HG02678 (cell line): ENCODE data around the gene CST9.
"Not testable (repeated sequence)": the region's sequence is repeated elsewhere in the genome, so short reads cannot be mapped to it uniquely, and the experiment has no call there.

Experiments
- ATAC-seq: cut with Tn5 transposase; IDR thresholded peaks from one replicate; pipeline ENCODE4 v1.9.1; 2021; ENCODE audit warnings: mild to moderate bottlenecking, moderate library complexity; ENCODE audit not compliant: unreplicated experiment

The CST9 gene

DNA sequence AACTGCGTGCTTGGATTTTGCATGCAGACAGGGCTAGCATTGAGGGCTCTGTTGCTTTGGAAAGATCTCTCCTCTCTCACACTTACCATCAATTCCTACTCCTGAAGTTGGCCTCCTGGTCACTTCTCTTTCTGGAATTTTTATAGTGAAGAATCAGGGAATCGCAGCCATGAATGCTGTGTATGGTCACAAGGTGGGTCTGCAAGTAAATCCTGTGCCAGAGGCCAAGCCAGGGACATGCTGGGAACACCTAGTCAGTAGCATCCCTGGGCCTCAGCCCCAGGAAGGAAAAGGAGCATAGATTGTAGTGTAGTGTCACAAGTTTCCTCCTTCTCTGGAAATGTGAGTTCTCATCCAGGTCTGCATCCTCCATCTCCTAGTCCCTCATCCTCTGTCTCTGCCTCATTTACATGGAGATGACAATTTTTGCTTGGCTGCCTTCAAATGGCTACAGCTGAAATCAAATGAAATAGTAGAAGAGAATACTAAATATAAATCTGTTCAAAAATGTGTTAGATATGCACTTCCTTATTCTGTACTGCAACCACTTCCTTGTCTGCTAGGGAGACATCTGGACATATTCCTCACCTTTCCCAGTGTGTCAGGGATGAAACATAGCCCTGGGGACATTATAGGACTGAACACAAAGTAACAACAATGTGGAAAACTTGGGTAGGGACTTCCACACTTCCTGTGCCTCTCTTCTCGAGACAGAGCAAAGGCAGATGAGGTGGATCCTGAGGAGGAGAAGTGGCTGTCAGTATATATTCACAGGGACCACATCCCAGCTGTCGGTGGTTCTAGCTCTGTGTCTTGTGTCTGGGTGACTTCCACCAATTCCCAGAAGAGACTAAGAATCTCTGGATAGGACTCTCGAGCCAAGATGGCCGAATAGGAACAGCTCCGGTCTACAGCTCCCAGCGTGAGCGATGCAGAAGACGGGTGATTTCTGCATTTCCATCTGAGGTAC, 17.0 kb downstream of the CST9 start:
- ATAC-seq: no peak

DNA sequence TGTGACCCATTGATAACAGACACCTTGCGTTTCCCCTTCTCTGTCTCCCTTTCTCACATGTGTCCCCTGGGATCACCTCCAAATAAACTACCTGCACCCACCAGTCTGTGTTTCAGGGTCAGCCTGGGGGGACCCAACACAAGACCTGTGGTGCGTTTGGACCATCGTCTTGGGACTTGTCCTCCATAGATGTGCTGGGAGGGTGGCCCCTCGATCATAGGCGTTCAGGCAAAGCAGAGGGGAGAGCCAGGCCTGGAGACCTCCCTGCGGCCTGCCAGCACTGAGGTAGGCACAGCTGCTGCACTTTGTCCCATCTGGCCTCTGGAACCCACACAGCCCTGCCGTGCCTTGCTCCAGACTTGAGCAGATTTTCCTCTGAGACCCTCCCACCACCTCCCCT, 18.1 kb downstream of the CST9 start:
- no peak for ATAC-seq

DNA sequence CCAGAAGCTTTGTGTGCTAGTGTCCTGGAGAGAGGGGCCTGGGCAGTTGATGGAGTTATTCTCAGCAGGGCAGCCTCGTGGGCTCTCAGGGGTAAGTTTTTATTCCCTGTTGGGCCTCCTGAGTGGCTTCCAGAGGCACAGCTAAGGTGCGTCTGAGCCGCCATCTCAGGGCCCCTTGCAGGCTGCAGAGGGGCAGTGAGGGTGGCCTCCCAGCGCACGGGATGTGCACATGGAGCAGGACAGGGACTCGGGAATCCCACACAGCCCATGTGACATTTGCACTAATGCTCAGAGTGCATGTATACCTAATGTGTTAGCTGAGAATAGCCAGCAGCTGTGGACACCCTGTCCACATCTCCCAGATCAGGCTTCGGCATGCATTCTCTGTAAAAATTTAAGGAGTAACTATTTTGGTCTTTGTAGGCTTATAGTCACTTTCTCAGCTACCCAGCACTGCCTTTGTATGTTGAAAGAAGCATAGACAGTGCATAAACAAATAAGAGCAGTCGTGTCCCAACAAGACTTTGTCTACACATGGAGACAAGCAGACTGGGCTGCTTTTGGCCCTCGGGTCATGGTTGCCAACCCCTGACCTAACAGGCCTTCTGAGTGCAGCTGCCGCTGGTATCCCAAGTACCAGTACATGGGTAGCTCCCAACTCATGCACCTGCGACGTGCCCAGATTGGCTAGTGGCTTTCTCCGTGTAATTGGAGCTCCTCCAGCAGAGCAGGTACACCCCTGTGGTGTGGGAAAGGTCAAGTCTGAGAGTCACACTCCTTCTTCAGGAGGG, 18.8 kb downstream of the CST9 start:
- ATAC-seq: no peak

DNA sequence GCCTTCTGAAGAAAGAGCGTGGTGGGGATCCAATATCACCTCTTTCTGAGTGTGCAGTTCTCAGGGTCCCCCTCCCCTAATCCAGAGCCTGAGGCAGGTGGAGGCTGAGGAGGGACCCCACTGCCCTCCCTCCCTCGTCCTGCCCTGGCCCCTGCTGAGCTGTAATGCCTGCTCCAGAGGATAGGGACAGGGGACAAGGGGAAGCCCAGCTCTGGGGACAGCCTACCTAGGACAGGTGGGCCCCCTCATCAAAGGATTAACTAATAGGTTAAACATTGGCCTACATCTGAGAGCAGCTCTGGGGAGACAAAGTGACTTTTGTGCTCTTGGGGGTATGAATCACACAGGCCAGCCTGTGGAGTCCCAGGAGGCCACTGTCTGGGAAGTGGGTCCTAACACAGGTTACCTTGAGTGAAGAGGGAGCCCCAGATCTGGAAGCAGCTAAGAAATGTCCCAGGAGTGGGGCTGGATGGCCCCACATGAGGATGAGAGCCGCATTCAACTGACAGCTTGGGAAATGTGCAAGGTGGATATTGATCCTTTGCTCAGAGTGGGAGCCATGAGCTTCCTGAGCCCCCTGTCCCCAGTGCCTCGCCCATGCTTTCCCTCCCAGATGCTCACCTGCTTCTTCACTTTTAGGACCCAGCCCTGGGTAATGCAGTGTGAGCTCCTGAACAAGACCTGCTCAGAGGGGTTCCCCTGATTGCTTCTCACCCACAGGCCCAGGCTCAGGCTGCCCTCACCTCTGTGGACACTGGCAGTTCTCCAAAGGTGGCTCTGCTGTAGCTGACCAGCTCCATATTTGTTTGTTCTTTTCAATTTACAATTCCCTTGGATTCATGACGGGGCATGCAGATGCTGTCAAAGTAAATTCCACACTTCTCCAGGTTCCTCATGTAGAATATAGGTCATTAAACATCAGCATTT, 19.6 kb downstream of the CST9 start:
- ATAC-seq: no peak

DNA sequence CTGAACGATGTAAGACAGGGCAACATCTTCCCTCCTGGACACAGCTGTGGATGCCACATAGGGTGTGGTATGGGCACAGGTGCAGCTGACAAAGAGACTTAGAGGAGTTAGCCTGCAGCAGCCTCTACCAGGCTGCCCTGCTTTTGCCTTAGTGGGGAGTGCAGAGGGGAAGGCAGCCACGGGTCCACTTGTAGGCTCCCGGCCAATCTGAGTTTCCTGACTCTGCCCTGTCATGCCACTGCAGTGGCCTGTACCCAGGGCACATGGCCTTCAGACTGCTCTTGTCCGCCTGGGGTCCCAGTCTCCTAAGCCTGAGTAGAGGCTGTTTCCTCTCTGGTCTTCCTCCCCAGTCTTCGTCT, 20.3 kb downstream of the CST9 start:
- ATAC-seq: no peak

DNA sequence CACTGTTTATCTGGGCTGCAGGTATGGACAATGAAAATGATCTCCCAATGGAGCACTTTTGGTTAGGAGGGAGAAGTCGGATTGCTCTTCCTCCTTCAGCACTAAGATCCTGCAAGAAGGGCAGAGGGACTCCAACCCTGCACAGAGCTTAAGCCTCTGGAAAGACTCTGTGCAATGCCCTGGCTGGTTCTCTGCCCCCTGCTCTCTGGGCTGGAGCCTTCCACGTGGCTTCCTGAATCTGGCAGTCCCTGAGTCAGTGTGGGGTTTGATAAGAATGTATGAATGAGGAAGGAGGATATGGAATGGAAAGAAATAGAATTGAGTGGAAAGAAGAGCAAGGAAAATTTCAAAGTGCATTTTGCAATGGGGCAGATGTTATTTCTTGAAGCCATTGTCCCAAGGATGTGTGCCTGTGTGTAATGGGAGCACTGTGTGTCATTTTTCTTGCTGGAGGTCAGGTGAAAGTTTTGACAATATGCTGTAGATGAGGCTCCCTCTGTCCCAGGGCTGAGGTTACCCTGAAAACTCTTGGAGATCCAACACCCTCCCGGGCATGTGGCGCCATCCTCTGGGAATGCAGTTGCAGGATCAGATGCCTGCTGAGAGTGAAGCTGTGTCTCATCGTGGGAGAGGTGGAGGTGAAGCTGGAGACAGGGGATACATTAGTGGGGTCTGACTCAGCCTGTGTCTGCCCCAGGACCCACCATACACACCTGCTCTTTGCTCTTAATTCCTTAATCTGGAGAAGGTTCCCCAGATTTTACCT, 21.1 kb downstream of the CST9 start:
- ATAC-seq: no peak

DNA sequence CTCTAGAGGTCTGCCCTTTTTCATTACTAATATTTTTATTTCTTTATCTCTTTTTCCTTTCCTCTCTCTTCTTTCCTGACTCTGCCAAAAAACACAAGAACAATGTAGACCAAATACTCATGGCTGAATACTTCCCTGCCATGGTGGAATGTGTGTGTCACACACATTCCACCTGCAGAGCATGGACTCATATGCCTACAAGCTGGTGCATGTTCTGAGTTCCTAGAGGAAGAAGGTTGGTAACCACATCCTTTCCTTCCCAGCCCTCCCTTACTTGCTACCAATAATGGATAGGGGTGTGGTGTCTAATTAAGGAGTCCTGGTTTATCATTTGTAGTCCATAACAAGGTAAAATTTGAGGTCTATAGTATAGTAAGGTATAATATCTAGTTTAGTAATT, 22.2 kb downstream of the CST9 start:
- no peak for ATAC-seq

DNA sequence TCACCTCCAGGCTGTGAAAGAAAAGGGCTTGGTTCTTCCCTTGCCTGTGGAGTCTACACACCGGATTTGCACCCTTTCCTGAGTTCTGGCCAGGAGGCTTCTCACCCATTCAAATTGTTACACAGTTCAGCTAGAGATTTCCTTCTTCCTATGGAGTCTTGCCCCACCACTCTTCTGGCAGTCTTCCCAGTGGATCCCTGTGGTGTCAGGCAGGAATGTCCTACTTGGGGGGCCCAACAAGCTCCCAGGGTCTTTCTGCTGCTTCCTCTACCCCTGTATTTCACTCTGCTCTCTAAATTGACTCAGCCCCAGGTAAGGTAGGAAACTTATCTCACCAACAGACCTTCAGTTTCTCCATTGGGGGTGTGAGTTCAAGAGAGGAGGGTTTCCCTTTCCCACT, 23.4 kb downstream of the CST9 start:
- ATAC-seq: no peak

DNA sequence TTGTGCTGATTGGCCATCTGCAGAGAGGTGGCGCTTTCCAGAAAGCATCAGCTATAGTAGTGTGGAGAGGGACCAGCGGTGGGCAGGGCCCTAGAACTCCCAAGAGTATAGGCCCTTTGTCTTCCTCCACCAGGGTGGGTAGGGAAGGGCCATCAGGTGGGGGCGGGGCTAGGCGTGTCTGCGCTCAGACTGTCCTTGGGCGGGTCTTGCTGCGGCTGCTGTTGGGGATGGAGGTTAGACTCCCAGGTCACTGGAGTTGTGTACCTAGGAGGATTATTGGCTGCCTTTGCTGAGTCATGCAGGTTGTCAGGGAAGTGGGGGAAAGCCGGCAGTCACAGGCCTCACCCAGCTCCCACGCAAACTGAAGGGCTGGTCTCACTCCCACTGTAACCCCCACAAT, 23.9 kb downstream of the CST9 start:
- ATAC-seq: not testable (repeated sequence)

DNA sequence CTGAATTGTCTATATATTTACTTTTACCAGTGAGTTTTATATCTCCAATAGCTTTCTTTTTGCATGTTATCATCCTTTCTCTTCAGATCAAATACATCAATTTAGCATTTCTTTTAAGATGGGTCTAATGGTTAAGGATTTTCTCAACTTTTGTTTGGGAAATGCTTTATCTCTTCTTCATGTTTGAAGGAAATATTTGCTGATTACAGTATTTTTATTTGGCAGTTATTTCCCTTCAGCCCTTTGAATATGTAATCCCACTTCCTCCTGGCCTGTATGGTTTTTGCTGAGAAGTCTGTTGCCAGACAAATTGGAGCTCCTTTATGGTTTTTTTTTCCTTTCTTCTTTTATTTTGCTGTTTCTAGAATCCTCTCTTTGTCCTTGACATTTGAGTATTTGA, 30.7 kb downstream of the CST9 start:
- ATAC-seq: no peak

DNA sequence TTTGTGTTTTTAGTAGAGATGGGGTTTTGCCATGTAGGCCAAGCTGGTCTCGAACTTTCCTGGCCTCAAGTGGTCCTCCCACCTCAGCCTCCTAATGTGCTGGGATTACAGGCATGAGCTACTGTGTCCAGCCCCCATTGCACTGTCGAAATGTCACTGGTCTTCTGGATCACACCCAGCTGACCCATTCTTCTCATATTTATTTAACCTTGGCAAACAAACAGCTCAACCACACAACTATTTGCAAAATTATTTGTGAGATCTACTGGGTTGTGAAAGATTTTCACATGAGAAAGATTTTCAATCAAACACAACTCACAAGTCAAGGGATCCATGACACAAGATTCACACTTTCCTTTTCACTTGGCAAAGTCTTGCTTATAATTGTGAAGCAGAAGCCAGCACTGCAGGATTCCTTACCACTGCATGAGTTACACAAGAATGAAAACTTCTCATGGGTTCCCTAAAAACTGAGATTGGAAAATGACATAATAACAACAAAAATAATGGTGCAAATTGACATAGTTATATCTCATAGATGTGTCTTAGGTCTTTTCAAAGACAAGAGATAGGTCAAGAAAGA, 35.4 kb downstream of the CST9 start:
- ATAC-seq: no peak

DNA sequence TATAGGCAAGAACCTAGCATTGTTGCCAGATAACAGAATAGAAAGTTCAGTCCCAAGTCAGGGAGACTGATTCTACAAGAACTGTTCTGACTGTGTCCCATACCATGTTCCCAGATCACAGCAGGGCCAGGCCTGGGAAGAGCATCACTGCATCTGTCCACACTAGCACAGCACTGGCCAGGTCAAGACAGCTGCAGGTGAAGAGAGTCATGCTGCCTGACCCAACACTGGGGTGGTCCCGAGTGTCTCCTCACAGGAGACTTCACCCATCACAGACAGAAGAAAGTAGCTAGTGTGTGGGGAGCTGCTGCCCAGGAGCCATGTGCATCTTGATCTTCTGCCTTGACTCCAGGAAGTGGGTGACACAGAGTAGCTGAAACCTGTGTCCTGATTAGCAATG, 36.1 kb downstream of the CST9 start:
- no peak for ATAC-seq

DNA sequence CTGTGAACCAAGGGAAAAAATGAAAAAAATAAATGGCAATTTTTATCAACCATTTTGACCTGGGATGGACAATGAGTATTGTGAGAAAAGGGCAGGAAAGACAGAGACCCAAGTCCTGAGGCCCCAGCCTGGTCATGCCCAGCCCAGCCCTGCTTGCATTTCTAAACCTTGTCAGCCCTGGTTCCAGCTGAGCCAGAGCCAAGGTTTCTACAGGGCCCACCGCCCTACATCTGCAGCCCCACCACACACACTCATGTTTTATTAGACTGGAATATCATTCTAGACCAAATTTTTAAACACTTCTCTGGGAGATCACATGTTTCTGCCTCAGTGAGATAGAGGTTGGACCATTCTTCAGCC, 36.8 kb downstream of the CST9 start:
- no peak for ATAC-seq

DNA sequence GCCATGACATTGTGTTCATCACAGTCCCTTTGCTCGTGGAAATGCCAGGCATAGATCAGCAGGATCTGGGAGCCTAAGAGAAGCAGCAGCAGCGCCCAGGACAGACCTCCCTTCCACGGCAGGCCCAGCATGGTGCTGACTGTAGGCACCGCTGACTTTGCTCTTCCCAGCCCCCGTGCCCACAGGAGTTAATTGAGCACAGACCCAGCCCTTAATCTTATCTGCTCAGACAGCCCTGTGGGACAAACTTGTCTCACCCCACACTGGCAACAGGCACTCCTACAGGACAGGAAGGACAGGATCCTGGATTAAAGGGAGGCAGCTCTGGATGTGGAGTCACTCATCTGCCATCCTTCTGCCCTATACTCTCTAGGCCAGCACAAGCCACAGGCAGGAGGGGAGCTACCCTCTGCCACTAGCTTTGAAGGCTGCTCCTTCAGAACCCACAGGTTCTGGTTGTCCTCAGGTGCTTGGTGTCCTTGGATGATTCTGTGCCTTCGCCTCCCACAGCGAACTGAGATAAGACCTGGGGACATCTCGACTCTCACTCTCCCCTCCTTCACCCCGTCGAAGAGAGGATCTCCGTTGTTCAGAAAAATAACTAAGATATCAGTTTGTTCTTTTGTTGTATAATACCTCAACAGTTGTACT, 37.3 kb downstream of the CST9 start, which contains the start of gene CST9L:
CST9L (minus strand) TSS at position 165 of the 651 bp plus-strand sequence; CDS start at position 131, 34 bp downstream.
- ATAC-seq: no peak

DNA sequence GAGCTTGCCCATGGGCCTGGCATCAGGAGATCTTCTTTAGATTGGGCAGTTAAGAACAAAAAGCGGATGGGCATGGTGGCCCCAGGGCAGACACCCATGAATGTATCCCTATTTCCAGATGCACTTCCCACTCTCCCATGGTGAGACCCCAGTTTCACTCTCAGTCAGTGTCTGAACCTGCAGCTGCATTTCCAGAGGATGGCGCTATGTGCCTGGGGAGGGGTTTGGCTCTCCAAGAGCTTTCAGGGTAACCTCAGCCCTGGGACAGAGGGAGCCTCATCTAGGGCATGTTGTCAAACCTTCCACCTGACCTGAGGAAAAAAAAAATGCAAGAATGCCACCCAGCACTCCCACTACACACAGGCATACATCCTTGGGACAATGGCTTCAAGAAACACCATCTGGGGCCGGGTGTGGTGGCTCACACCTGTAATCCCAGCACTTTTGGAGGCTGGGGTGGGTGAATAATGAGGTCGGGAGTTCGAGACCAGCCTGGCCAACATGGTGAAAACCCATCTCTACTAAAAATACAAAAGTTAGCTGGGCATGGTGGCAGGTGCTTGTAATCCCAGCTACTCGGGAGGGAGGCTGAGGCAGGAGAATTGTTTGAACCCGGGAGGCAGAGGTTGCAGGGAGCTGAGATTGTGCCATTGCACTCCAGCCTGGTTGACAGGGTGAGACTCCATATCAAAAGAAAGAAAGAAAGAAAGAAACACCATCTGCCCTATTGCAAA, 39.4 kb downstream of the CST9 start:
- no peak for ATAC-seq

DNA sequence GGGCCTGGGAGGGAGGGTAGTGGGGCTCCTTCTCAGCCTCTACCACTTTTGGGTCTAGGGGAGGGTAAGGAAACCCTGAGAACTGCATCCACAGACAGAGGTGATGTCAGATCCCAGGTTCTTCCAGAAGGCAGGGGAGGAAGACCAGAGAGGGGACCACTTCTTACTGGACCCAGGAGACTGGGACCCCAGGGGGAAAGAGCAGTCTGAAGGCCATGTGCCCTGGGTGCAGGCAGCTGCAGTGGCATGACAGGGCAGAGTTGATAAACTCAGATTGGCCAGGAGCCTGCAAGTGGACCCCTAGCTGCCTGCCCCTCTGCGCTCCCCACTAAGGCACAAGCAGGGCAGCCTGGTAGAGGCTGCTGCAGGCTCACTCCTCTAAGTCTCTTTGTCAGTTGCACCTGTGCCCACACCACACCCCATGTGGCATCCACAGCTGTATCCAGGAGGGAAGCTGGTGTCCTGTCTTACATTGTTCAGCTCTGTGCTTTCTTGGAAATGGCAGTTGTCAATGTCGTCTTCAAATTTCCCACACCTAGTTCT, 40.1 kb downstream of the CST9 start:
- ATAC-seq: no peak

DNA sequence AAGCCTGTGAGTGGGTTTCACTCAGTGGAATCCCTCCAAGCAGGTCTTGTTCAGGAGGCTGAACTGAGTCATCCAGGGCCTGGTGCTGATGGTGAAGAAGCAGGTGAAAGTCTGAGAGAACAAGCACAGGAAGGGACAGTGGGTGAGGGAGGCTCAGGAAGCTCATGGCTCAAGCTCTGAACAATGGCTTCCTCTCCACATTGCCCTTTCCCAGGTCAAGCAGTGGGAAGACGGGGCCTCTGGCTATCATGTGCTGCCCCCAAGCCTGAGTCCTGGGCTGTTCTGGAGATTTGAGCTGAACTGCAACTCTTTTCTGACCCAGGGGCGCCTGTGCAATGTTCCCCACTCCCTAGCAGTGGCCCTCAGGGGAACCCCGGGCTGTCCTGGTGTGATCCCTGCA, 40.8 kb downstream of the CST9 start:
- no peak for ATAC-seq

DNA sequence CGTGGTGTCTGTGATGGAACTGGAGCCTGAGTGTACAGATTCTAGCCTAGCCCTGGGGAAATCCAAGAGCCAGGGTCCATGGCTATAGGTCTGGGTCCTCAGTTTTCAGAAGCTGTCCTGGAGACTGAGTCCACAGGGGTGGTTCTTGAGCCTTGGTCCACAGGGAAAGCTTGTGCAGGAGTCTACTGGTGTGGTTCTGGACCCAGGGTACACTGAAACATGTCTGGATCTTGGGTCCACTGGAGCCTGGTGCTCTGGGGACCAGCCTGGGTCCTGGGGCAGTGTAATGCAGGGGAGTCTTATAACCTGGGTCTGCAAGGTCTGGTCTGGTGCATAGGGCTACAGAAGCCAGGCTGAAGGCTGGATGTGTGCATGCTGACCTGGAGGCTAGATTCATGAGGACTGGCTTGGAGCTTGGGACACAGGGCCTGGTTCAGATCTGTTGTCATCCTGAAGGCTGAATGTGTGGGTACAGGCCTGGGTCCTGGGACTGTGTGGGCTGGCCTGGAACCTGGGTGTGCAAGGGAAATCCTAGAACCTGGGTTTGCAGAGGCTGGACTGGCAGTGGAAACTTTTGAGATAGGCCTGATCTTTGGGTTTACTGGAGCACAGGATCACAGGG, 42.9 kb downstream of the CST9 start:
- ATAC-seq: no peak
